Effector memory CD4-positive, alpha-beta T cell (primary cell): Measurements from ENCODE around the gene BCLAF1.

ENCODE experiments used
- DNase-seq, 3 donors: peaks; one replicate each; pipeline ENCODE4 v3.0.0-alpha.2; 2020
- H3K27ac ChIP-seq: 2 replicates; pipeline ENCODE4 v1.7.0; 2013; ENCODE audit warnings: mild to moderate bottlenecking, low read length, moderate library complexity; ENCODE audit not compliant: insufficient read depth, poor library complexity, severe bottlenecking
- H3K27me3 ChIP-seq: replicated peaks from 2 replicates; pipeline ENCODE4 v1.7.0; 2013; ENCODE audit warnings: mild to moderate bottlenecking, low read length; ENCODE audit not compliant: insufficient read depth, control insufficient read depth, poor library complexity, severe bottlenecking
- H3K36me3 ChIP-seq: 2 replicates; pipeline ENCODE4 v1.7.0; 2013; ENCODE audit warnings: mild to moderate bottlenecking, low read length, moderate library complexity; ENCODE audit not compliant: control insufficient read depth, insufficient read depth
- H3K4me1 ChIP-seq: 2 replicates; pipeline ENCODE4 v1.7.0; 2013; ENCODE audit warnings: low read length, mild to moderate bottlenecking; ENCODE audit not compliant: control insufficient read depth, insufficient read depth, poor library complexity, severe bottlenecking
- H3K4me3 ChIP-seq: 2 replicates; pipeline ENCODE4 v1.7.0; 2013; ENCODE audit warnings: low read length, low read depth, mild to moderate bottlenecking; ENCODE audit not compliant: insufficient read depth, poor library complexity, severe bottlenecking
- H3K9me3 ChIP-seq: 2 replicates; pipeline ENCODE4 v1.7.0; 2013; ENCODE audit warnings: mild to moderate bottlenecking, low read length, moderate library complexity; ENCODE audit not compliant: control insufficient read depth

Gene BCLAF1

GRCh38 chr6:136288566-136289326 is 900 bp downstream of the BCLAF1 start:
- DNase-seq, result peak; percentile 91 to 93 (median 92)
- Histone ChIP-seq H3K36me3 (no peaks in the 10 kb centered on the region), H3K27ac (peak overlapping the region; percentile 100), H3K4me3 (peak overlapping the region; percentile 89), H3K4me1 (peaks cover 39% of the 10 kb centered on the region), H3K27me3 (no peaks in the 10 kb centered on the region), H3K9me3 (no peaks in the 10 kb centered on the region)

DNA sequence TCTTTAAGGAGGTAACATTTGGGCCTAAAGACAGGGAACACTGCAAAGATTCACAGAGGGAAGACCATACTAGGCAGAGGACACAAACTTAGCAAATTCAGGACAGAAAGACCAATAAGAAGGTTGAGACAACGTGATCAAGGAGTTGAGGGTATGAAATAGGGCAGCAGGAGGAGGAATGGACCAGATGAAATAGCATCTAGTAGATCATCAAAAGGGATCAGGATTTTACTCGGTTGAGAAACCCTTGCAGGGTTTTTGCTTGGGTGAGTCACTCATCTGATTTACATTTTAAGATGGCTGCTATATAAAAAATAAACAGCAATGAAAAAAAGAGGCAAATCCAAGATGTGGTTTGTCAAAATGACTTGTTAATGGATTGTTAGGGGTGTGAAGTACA is 4.7 kb downstream of the BCLAF1 start:
- Histone ChIP-seq H3K4me3 (peak overlapping the region; percentile 12), H3K9me3 (no peaks in the 10 kb centered on the region), H3K27me3 (no peaks in the 10 kb centered on the region), H3K27ac (peak overlapping the region; percentile 58), H3K36me3 (peaks cover 18% of the 10 kb centered on the region), H3K4me1 (peaks cover 48% of the 10 kb centered on the region)
- no peak for DNase-seq

DNA sequence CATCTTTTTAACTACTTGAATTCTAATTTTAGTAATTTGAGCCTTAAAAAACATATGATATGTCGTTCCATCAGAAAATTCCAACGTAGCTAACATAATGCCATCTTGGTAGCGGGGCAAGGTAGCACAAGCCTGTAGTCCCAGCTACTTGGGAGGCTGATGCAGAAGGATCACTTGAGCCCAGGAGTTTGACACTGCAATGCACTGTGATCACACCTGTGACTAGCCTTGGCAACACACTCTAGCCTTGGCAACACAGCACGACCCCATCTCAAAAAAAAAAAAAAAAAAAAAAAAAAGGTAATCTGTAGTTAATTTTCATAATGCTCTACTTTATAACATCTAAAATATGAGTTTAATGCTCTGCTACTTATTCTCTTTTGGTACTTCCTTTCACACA is 6.7 kb downstream of the BCLAF1 start:
- no peak overlapping the region for H3K4me3 ChIP-seq
- H3K27me3 ChIP-seq, result no peaks in the 10 kb centered on the region
- H3K9me3 ChIP-seq, result no peaks in the 10 kb centered on the region
- H3K36me3 ChIP-seq, result peaks cover 32% of the 10 kb centered on the region
- H3K4me1 ChIP-seq, result peaks cover 44% of the 10 kb centered on the region
- DNase-seq, result no peak
- peak overlapping the region; percentile 14 for H3K27ac ChIP-seq

DNA sequence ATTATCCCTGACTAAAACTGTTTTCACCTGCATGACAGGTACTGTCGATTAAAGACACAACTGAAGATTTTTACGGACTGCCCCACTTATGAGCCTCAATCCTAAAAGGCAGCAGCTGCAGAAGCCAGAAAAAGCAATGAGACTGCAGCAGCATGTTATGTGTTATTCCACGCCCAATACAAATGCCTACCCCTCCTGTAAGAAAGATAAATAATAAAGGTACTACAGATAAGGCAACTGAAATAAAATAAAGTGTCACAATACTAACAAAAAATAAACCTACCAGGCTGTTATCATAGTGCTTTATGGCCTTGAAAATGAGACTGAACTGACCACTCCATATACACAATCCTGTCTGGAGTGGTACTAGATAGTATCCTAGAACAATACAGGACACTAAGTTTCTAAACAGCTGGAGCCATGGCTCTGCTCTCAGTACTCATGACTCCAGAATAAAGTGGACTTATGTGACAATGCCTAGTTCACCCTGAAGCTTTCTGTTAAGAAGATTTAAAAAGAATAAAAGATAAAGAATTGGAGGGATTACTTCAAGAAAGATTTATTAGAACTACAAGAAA is 9.5 kb downstream of the BCLAF1 start:
- Histone ChIP-seq H3K4me1 (peaks cover 35% of the 10 kb centered on the region), H3K4me3 (no peak overlapping the region), H3K36me3 (peaks cover 44% of the 10 kb centered on the region), H3K27me3 (no peaks in the 10 kb centered on the region), H3K27ac (no peak overlapping the region), H3K9me3 (no peaks in the 10 kb centered on the region)
- no peak for DNase-seq

DNA sequence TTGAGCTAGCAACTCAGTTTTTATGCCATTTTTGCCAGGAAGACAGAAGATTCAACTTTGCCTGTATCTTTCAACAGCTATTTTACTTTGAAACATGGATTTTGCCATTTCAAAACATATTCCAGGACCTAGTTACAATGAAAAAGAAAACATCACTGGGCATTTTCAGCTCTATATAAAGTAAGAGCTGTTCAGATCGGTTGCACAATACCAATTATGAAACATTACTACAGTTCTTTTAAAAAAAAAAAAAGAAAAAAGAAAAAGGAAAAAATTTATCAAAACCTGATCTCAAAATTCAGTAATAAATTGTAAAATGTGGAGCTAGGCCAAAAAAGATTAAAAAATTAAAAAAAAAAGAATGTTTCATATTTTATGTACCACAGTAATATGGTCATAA is 15.6 kb downstream of the BCLAF1 start:
- no peak for DNase-seq
- H3K9me3 ChIP-seq, result no peaks in the 10 kb centered on the region
- peaks cover 74% of the 10 kb centered on the region for H3K36me3 ChIP-seq
- no peaks in the 10 kb centered on the region for H3K27me3 ChIP-seq
- H3K4me1 ChIP-seq, result no peaks in the 10 kb centered on the region
- H3K27ac ChIP-seq, result no peak overlapping the region
- no peak overlapping the region for H3K4me3 ChIP-seq

DNA sequence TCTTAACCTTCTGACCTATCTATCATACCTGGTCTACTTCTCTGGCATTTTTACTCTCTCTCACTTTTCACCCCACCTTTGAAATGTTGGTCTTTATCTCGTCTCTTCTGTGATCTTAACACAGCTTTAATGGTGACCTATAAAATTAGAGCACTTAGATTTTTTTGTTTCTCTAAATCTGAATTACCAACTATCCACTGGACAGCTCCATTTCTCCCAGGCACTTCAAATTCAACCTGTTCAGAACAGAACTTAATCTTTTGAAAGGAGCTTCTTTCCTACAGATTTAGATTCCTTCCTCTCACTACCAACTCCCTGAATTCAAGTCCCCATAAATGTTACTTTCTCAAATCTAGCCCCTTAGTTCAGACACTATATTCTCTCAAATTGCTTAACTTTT is 24.5 kb downstream of the BCLAF1 start:
- Histone ChIP-seq H3K27ac (no peak overlapping the region), H3K4me1 (no peaks in the 10 kb centered on the region), H3K9me3 (no peaks in the 10 kb centered on the region), H3K36me3 (peaks cover 95% of the 10 kb centered on the region), H3K27me3 (no peaks in the 10 kb centered on the region), H3K4me3 (no peak overlapping the region)
- DNase-seq, result no peak

- DNase-seq, result no peak
- Histone ChIP-seq H3K27ac (no peak overlapping the region), H3K36me3 (peaks cover 95% of the 10 kb centered on the region), H3K27me3 (no peaks in the 10 kb centered on the region), H3K4me3 (no peak overlapping the region), H3K4me1 (no peaks in the 10 kb centered on the region), H3K9me3 (no peaks in the 10 kb centered on the region)
Observed at GRCh38 chr6:136262940-136263339, 26.7 kb downstream of the BCLAF1 start.

GRCh38 chr6:136254851-136255466 is 34.7 kb downstream of the BCLAF1 start:
- no peak for DNase-seq

GRCh38 chr6:136253734-136254133 is 35.9 kb downstream of the BCLAF1 start:
- peaks cover 21% of the 10 kb centered on the region for H3K36me3 ChIP-seq
- DNase-seq, result no peak
- no peak overlapping the region for H3K27ac ChIP-seq
- H3K9me3 ChIP-seq, result no peaks in the 10 kb centered on the region
- no peaks in the 10 kb centered on the region for H3K27me3 ChIP-seq
- H3K4me1 ChIP-seq, result peaks cover 10% of the 10 kb centered on the region
- no peak overlapping the region for H3K4me3 ChIP-seq

More at GRCh38 chr6:136254851-136255466, 34.7 kb downstream of the BCLAF1 start:
- Histone ChIP-seq H3K27ac (no peak overlapping the region), H3K9me3 (no peaks in the 10 kb centered on the region), H3K4me3 (no peak overlapping the region), H3K4me1 (peaks cover 6% of the 10 kb centered on the region), H3K36me3 (peaks cover 31% of the 10 kb centered on the region), H3K27me3 (no peaks in the 10 kb centered on the region)

GRCh38 chr6:136252441-136252840 is 37.2 kb downstream of the BCLAF1 start:
- no peak for DNase-seq
- peaks cover 10% of the 10 kb centered on the region for H3K4me1 ChIP-seq

More at GRCh38 chr6:136252441-136252840, 37.2 kb downstream of the BCLAF1 start:
- Histone ChIP-seq H3K36me3 (peaks cover 8% of the 10 kb centered on the region), H3K4me3 (no peak overlapping the region), H3K9me3 (no peaks in the 10 kb centered on the region), H3K27me3 (no peaks in the 10 kb centered on the region), H3K27ac (no peak overlapping the region)
